HEK293 (cell line): ENCODE measurements around the gene DOCK4.
A peak's percentile ranks its signal among the peaks of the same experiment; 100 is the strongest.

Experiments used
- CTCF ChIA-PET: fragments of 350-600 bp; formaldehyde crosslinking; extraction: SDS; loops from one replicate; lab custom pipeline; 2021; ENCODE audit warnings: antibody characterized with exemption; lab: Yijun Ruan, JAX
- POLR2A ChIA-PET: fragments of 300-600 bp; formaldehyde crosslinking; extraction: SDS; loops from one replicate; lab custom pipeline; 2020; ENCODE audit warnings: antibody characterized with exemption, inconsistent platforms; lab: Yijun Ruan, JAX
- H3K27ac ChIP-seq: fragments of 200-500 bp; sonication (Bioruptor generic); 2 replicates; pipeline ENCODE4 v1.5.1; 2014; ENCODE audit warnings: low read depth, low read length, control low read depth, inconsistent platforms; ENCODE audit errors: extremely low read depth
- H3K36me3 ChIP-seq, 2 experiments: fragments of 200-500 bp in 1 of 2; sonication (Bioruptor generic) in 1 of 2; 1 replicate in 1 of 2; 2 replicates in 1 of 2; pipeline ENCODE4 v1.5.1; 2014 to 2017; ENCODE audit warnings: inconsistent platforms in 2 of 2, low read length in 2 of 2; ENCODE audit not compliant: control insufficient read depth in 2 of 2, insufficient read depth in 1 of 2
- H3K4me1 ChIP-seq: fragments of 200-500 bp; sonication (Bioruptor generic); 2 replicates; pipeline ENCODE4 v1.5.1; 2014; ENCODE audit warnings: mild to moderate bottlenecking, low read length, inconsistent platforms; ENCODE audit not compliant: control insufficient read depth, insufficient read depth
- H3K4me3 ChIP-seq: 2 replicates; pipeline ENCODE4 v1.5.1; 2011; ENCODE audit warnings: low read depth, mild to moderate bottlenecking, control low read depth, low read length, moderate library complexity
- H3K9me3 ChIP-seq: fragments of 200-500 bp; sonication (Bioruptor generic); 2 replicates; pipeline ENCODE4 v1.5.1; 2014; ENCODE audit warnings: low read depth, low read length, inconsistent platforms; ENCODE audit not compliant: control insufficient read depth, insufficient read depth
- HOXA7 ChIP-seq: sonication (generic); formaldehyde crosslinking; IDR thresholded peaks from 2 replicates; pipeline ENCODE4 v1.8.1; 2022; ENCODE audit warnings: missing genetic modification reagents, borderline replicate concordance
- HOXD13 ChIP-seq: sonication (generic); formaldehyde crosslinking; IDR thresholded peaks from 2 replicates; pipeline ENCODE4 v1.8.0; 2022; ENCODE audit warnings: missing genetic modification reagents, borderline replicate concordance
- MYNN ChIP-seq: fragments of 450-650 bp; formaldehyde crosslinking; IDR thresholded peaks from 2 replicates; pipeline ENCODE4 v1.5.1; 2016; ENCODE audit warnings: missing biosample characterization, missing genetic modification characterization, borderline replicate concordance
- RBAK ChIP-seq: fragments of 450-650 bp; formaldehyde crosslinking; IDR thresholded peaks from 2 replicates; pipeline ENCODE4 v1.5.1; 2016; ENCODE audit warnings: missing biosample characterization, missing genetic modification characterization
- TRIM28 ChIP-seq: IDR thresholded peaks from 2 replicates; pipeline ENCODE4 v1.6.1; 2011; ENCODE audit warnings: low read length, control low read depth, borderline replicate concordance
- ZBTB1 ChIP-seq: fragments of 450-650 bp; formaldehyde crosslinking; IDR thresholded peaks from 2 replicates; pipeline ENCODE4 v1.5.1; 2016; ENCODE audit warnings: missing biosample characterization, missing genetic modification characterization
- ZNF133 ChIP-seq: fragments of 450-650 bp; formaldehyde crosslinking; IDR thresholded peaks from 2 replicates; pipeline ENCODE4 v1.5.1; 2016; ENCODE audit warnings: missing biosample characterization, missing genetic modification characterization
- ZNF146 ChIP-seq: fragments of 450-650 bp; formaldehyde crosslinking; IDR thresholded peaks from 2 replicates; pipeline ENCODE4 v1.5.1; 2016; ENCODE audit warnings: missing biosample characterization, missing genetic modification characterization
- ZNF155 ChIP-seq: fragments of 450-650 bp; formaldehyde crosslinking; IDR thresholded peaks from 2 replicates; pipeline ENCODE4 v1.5.1; 2016; ENCODE audit warnings: missing biosample characterization, missing genetic modification characterization
- ZNF202 ChIP-seq: fragments of 450-650 bp; formaldehyde crosslinking; IDR thresholded peaks from 2 replicates; pipeline ENCODE4 v1.5.1; 2016; ENCODE audit warnings: missing biosample characterization, missing genetic modification characterization, borderline replicate concordance
- ZNF214 ChIP-seq: fragments of 450-650 bp; formaldehyde crosslinking; IDR thresholded peaks from 2 replicates; pipeline ENCODE4 v1.5.1; 2017; ENCODE audit warnings: missing biosample characterization, mild to moderate bottlenecking, missing genetic modification characterization, borderline replicate concordance
- ZNF350 ChIP-seq: fragments of 450-650 bp; formaldehyde crosslinking; IDR thresholded peaks from 2 replicates; pipeline ENCODE4 v1.5.0; 2017; ENCODE audit warnings: missing biosample characterization, mild to moderate bottlenecking, missing genetic modification characterization
- ZNF510 ChIP-seq: fragments of 450-650 bp; formaldehyde crosslinking; IDR thresholded peaks from 2 replicates; pipeline ENCODE4 v1.5.1; 2018; ENCODE audit warnings: mild to moderate bottlenecking, missing genetic modification characterization, missing biosample characterization; ENCODE audit not compliant: insufficient replicate concordance
- ZNF529 ChIP-seq: fragments of 450-650 bp; formaldehyde crosslinking; IDR thresholded peaks from 2 replicates; pipeline ENCODE4 v1.5.1; 2017; ENCODE audit warnings: missing genetic modification characterization, missing biosample characterization; ENCODE audit not compliant: insufficient replicate concordance
- ZNF624 ChIP-seq: fragments of 450-650 bp; formaldehyde crosslinking; IDR thresholded peaks from 2 replicates; pipeline ENCODE4 v1.5.1; 2017; ENCODE audit warnings: missing biosample characterization, missing genetic modification characterization
- ZNF776 ChIP-seq: fragments of 450-650 bp; formaldehyde crosslinking; IDR thresholded peaks from 2 replicates; pipeline ENCODE4 v1.5.0; 2017; ENCODE audit warnings: missing biosample characterization, missing genetic modification characterization, borderline replicate concordance
- ZNF777 ChIP-seq: fragments of 450-650 bp; formaldehyde crosslinking; IDR thresholded peaks from 2 replicates; pipeline ENCODE4 v1.5.1; 2017; ENCODE audit warnings: missing biosample characterization, missing genetic modification characterization, borderline replicate concordance
- TF ChIP-seq, protein P1 (sequence below): fragments of 450-650 bp; formaldehyde crosslinking; IDR thresholded peaks from 2 replicates; pipeline ENCODE4 v1.5.1; 2017; ENCODE audit warnings: missing biosample characterization, missing genetic modification characterization
- TF ChIP-seq, protein P2 (sequence below): fragments of 450-650 bp; formaldehyde crosslinking; IDR thresholded peaks from 2 replicates; pipeline ENCODE4 v1.5.1; 2016; ENCODE audit warnings: missing biosample characterization, missing genetic modification characterization
- TF ChIP-seq, protein P3 (sequence below): fragments of 450-650 bp; formaldehyde crosslinking; IDR thresholded peaks from 2 replicates; pipeline ENCODE4 v1.5.1; 2016; ENCODE audit warnings: missing biosample characterization, missing genetic modification characterization

The DOCK4 gene

DNA sequence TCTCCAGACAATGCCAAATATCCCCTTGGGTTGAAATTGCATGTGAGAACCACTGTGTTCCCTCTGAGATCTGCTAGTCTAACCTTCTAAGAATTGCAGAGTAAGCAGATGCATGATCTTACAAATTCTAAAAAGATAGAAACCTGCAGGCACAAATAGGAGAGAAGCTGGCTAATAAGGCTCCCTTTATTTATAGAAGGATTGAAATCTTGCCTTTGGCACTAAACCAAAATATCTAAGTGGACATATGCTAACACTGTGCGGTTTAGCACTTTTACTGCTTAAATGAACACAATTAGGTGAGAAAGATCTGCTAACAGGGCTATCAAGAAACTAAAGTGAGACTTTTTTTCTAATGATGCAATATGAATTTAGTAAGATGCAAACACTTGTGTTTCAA is 225.5 kb downstream of the DOCK4 start:
- no peaks in the 10 kb centered on the region for H3K9me3 ChIP-seq
- peaks cover 0 to 3% of the 10 kb centered on the region in 2 experiments; a peak in 1 of 3 replicates for H3K36me3 ChIP-seq
- H3K4me3 ChIP-seq, result no peak overlapping the region
- CTCF ChIA-PET, result interaction anchor here (0.6 to 1.1 kb wide), 3 partner anchors 9 to 241 kb away, joined by 3 read pairs; no protein-coding TSS in a partner anchor
- H3K4me1 ChIP-seq, result no peaks in the 10 kb centered on the region
- TF ChIP-seq, protein P1, sequence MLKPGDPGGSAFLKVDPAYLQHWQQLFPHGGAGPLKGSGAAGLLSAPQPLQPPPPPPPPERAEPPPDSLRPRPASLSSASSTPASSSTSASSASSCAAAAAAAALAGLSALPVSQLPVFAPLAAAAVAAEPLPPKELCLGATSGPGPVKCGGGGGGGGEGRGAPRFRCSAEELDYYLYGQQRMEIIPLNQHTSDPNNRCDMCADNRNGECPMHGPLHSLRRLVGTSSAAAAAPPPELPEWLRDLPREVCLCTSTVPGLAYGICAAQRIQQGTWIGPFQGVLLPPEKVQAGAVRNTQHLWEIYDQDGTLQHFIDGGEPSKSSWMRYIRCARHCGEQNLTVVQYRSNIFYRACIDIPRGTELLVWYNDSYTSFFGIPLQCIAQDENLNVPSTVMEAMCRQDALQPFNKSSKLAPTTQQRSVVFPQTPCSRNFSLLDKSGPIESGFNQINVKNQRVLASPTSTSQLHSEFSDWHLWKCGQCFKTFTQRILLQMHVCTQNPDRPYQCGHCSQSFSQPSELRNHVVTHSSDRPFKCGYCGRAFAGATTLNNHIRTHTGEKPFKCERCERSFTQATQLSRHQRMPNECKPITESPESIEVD (tag by site-specific recombination), result peak; percentile 41; the same call in 1 of the 2 replicates
- TF ChIP-seq ZNF214, result no peak
- TF ChIP-seq TRIM28, result no peak
- TF ChIP-seq, all 188 proteins: peak for 1
- H3K27ac ChIP-seq, result no peak overlapping the region
- POLR2A ChIA-PET, result no interaction called here

DNA sequence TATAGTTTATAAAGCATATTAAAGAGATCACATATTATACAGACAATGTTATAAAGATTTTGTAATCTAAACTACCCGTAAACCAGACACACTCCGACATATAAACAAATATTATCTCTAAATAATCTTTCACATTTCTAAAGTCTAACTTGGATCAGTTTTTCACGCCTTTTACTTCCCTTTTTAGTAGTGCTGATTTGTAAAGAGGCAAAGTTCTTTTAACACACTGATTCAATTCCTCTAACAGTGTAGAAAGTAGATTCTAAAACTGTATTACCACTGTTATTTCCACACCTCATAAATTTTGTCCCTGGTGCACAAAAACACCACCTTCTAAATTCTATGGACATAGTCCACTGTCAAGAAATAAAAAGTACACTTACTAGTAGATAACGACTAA is 230.9 kb downstream of the DOCK4 start:
- no peak for TF ChIP-seq ZNF155 (tag by site-specific recombination)
- no peak for TF ChIP-seq ZNF146 (tag by site-specific recombination)
- TF ChIP-seq, protein P2, sequence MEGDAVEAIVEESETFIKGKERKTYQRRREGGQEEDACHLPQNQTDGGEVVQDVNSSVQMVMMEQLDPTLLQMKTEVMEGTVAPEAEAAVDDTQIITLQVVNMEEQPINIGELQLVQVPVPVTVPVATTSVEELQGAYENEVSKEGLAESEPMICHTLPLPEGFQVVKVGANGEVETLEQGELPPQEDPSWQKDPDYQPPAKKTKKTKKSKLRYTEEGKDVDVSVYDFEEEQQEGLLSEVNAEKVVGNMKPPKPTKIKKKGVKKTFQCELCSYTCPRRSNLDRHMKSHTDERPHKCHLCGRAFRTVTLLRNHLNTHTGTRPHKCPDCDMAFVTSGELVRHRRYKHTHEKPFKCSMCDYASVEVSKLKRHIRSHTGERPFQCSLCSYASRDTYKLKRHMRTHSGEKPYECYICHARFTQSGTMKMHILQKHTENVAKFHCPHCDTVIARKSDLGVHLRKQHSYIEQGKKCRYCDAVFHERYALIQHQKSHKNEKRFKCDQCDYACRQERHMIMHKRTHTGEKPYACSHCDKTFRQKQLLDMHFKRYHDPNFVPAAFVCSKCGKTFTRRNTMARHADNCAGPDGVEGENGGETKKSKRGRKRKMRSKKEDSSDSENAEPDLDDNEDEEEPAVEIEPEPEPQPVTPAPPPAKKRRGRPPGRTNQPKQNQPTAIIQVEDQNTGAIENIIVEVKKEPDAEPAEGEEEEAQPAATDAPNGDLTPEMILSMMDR, result no peak
- TF ChIP-seq MYNN (tag by site-specific recombination), result no peak
- no peak for TF ChIP-seq ZNF133 (tag by site-specific recombination)
- no peak for TF ChIP-seq ZNF510 (tag by site-specific recombination)
- no peak for TF ChIP-seq ZNF350 (tag by site-specific recombination)
- TF ChIP-seq ZNF529 (tag by site-specific recombination), result no peak
- no peak for TF ChIP-seq ZBTB1 (tag by site-specific recombination)
- TF ChIP-seq, protein P3, sequence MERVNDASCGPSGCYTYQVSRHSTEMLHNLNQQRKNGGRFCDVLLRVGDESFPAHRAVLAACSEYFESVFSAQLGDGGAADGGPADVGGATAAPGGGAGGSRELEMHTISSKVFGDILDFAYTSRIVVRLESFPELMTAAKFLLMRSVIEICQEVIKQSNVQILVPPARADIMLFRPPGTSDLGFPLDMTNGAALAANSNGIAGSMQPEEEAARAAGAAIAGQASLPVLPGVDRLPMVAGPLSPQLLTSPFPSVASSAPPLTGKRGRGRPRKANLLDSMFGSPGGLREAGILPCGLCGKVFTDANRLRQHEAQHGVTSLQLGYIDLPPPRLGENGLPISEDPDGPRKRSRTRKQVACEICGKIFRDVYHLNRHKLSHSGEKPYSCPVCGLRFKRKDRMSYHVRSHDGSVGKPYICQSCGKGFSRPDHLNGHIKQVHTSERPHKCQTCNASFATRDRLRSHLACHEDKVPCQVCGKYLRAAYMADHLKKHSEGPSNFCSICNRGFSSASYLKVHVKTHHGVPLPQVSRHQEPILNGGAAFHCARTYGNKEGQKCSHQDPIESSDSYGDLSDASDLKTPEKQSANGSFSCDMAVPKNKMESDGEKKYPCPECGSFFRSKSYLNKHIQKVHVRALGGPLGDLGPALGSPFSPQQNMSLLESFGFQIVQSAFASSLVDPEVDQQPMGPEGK, result no peak
- no peak for TF ChIP-seq ZNF777 (tag by site-specific recombination)
- TF ChIP-seq HOXD13, result no peak
- no peak for TF ChIP-seq ZNF776 (tag by site-specific recombination)
- TF ChIP-seq, all 188 proteins: peak for 0
- H3K27ac ChIP-seq, result no peak overlapping the region
- no peaks in the 10 kb centered on the region for H3K4me1 ChIP-seq
- H3K36me3 ChIP-seq, result no peaks in the 10 kb centered on the region; a peak in 1 of 3 replicates
- CTCF ChIA-PET, result no interaction called here
- POLR2A ChIA-PET, result no interaction called here
- H3K4me3 ChIP-seq, result no peak overlapping the region
- no peaks in the 10 kb centered on the region for H3K9me3 ChIP-seq

DNA sequence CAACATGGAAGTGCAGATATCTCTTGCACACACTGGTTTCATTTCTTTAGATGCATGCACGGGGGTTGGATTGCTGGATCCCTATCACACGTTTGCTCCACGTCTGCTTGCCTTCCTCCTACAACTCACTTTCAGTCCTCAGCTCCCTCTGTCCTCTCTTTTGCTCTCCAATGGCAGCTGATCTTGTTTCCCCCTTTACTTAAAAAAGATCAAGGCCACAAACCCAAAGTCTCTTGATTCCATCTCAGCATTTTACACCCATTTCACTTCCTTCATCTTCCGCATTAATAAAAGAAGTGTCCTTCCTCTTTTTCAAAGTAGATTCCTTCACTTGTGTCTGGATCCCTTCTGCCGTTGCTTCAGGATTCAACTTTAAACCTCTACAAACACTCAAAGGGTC is 245.2 kb downstream of the DOCK4 start:
- POLR2A ChIA-PET, result no interaction called here
- Histone ChIP-seq H3K27ac (no peak overlapping the region), H3K4me1 (peaks cover 9% of the 10 kb centered on the region), H3K4me3 (no peak overlapping the region), H3K36me3 (no peaks in the 10 kb centered on the region), H3K9me3 (no peaks in the 10 kb centered on the region)
- CTCF ChIA-PET, result interaction anchor here (0.6 kb wide), 1 partner anchor 18 kb away, joined by 4 read pairs; no protein-coding TSS in a partner anchor
- TF ChIP-seq ZNF202, result no peak
- TF ChIP-seq ZNF624, result no peak
- no peak for TF ChIP-seq HOXA7
- TF ChIP-seq RBAK, result no peak
